GM08714 (cell line): ENCODE results near the gene LMX1B.

Source experiments
- H3K4me3 ChIP-seq: fragments of 200-500 bp; sonication (Bioruptor generic); 2 replicates; pipeline ENCODE4 v1.5.1; 2014; ENCODE audit warnings: mild to moderate bottlenecking, low read length, inconsistent platforms
- ZNF274 ChIP-seq: IDR thresholded peaks from 2 replicates; pipeline ENCODE4 v1.6.1; 2012; ENCODE audit warnings: mild to moderate bottlenecking, low read depth, low read length

Gene LMX1B

DNA sequence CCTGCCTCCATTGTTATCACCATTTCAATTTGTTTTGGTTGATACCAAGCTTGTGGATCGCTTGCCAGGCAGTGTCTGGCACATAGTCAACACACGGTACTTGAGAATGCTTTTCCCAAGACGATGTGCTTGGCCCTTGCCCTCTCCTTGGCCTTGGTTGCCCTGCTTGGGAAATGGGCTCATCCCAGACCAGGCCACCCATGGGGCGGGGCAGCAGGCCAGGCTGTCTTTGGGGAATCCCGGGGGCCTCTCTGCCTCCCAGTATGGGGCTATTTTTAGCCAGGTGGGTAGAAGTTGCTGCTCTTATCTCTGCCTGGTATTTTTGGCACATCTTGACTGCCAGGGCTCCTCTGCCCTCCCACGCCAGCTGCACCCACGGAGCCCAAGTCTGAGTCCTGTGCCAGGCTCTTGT, 49.9 kb downstream of the LMX1B start:
- H3K4me3 ChIP-seq = no peak overlapping the region
- no peak for TF ChIP-seq ZNF274

DNA sequence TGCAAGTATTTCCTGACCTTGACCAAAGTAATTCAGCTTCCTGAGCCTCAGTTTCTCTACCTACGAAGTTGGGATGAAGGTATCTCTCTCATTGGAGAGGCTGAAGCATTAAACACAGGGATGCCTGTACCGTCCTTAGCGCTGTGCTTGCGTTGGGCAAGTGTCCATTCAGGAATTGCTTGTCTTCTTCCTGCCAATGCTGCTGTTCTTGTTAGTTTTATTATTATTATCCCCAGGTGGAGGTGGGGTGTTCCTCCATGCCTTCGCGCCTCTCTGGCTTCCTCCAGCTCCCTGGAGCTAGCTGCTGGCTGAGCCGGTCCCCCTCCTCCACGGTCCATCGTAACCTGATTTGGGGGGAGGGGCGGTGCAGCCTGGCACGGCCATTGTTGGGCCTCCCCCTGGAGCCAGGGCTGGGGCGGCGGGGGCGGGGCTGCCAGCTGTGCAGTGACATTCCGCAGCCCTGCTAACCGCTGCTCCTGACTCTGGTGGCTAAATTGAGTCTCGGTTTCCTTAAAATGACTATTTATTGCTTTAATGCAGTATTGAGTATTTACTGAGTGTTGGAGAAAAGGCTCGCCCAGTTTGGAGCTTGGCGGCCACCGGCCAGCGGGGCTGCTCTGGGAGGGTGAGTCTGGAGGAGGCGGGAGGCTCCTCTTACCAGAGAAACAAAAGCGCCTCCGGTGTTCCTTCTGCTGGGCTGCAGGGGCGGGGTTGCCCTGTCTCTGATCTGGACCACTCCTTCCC, 51.3 kb downstream of the LMX1B start:
- H3K4me3 ChIP-seq = no peak overlapping the region
- no peak for TF ChIP-seq ZNF274

DNA sequence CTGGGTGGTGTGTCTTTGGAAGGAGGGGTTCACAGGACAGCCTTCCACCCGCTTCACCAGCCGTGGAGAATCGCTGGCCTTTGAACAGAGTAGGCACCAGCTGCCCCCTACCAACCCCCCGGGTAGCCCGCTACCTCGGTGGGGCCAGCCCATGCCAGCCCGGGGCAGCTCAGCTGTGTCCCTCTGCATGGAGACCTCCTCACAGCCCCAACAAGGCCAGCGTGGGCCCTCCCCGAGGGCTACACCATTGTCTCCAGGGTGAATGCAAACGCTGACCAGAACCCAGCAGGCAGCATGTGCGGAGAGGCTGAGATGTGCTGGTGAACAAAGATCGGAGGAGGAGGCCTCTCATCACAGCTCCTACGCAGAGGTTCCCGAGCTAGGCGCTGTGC, 51.9 kb downstream of the LMX1B start:
- no peak for TF ChIP-seq ZNF274

DNA sequence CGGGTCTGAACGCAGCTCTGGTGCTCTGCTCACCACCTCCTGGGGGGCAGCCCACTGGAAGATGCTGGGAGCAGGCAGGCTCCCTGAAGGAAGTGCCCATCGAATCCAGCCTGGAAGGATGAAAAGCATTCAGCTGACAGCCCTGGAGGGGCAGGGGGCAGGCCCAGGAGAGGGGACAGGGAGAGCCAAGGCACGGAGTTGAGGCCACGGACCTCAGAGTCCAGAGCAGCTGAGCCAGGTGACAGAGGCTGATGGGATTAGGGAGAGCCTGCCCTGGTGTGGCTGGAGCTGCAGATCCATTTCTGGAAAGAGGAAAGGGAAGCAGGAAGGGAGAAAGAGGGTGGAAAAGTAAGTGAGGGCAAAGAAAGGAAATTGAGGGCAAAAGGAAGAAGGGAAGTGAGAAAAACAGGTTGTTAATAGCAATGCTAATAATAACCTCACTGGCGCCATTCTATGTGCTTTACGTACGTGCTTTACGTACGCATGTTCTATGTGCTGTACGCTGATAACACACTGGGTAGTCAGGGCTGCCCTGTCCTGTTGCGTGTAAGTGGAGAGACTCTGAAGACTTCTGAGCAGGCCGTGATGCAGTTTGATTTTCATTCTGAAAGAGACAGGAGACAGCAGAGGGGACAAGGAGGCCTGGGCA, 52.6 kb downstream of the LMX1B start:
- H3K4me3 ChIP-seq = no peak overlapping the region
- TF ChIP-seq ZNF274 = no peak

More for the DNA sequence above, 51.9 kb downstream of the LMX1B start:
- H3K4me3 ChIP-seq = no peak overlapping the region

DNA sequence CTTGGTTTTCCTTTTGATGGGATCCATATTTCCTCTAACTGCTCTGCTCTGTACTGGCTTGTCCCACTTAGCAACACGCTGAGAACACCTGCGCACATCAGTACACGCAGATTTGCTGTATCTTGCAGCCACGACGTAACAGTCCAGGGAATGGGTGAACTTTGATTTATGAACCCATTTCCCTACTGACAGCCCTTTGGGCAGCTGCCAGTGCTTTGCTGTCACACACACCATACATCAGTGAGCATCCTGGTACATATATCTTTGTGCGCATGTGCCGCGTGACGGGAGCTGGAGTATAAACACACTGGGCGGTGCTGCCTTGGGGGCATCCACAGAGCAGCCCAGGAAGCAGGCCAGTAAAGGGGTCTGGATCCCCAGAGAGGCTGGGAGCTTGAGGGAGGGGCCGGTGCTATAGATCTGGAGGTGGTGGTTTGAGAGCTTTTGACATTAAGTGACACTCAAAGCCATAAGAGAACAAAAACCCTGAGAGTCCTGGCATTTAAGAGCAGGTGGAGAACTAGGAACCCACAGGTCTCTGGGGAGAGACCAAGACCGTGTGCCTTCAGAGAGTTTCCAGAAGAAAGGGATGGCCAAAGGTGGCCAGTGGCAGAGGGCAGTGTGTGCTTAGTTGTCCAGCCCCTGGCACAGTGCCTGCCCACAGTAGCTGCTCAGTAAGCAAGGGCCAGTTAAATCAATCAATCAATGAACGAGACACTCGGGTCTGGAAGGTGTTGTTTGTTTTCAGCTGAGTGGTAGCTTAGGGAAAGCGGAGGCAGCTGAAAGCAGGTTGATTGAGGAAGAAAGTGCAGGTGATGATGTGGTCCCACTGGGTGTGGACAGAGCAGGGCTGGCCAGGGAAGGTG, 53.7 kb downstream of the LMX1B start:
- TF ChIP-seq ZNF274 = no peak
- no peak overlapping the region for H3K4me3 ChIP-seq

DNA sequence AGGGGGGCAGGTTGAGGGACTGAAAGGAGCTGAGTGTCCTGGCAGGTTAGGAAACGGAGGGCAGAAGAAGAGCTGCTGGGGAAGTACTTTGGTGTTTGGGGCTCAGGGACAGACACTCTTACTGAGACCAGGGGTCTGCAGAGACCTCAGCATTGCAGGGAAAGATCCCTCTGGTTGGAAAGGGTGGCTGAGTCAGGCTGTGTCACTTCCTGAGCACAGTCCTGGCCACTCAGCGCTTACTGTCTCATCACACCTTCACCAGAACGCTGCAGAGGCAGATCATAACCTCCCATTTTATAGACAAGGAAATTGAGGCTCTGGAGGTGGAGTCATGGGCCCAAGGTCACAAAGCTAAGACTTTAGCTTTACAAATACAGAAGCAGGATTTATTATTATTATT, 54.3 kb downstream of the LMX1B start:
- no peak overlapping the region for H3K4me3 ChIP-seq
- no peak for TF ChIP-seq ZNF274

DNA sequence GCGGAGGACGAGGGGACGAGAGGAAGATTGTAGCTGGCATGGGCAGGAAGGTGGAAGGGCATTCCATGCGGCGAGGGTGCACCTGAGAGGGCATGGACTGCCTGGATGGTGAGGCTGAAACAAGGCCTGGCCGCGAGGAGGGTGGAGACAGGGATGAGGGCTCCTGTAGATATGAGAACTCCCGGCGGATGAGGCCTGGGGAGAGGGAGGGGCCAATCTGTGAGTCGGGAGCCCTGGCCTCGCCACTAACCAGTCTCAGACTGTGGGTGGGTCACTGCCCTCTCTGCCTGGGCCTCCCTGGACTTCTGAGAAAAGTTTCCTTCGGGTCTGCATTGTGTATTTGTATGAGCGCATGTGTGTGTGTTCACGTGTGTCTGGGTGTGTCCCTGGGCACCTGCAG, 55.4 kb downstream of the LMX1B start:
- no peak for TF ChIP-seq ZNF274
- H3K4me3 ChIP-seq = no peak overlapping the region

DNA sequence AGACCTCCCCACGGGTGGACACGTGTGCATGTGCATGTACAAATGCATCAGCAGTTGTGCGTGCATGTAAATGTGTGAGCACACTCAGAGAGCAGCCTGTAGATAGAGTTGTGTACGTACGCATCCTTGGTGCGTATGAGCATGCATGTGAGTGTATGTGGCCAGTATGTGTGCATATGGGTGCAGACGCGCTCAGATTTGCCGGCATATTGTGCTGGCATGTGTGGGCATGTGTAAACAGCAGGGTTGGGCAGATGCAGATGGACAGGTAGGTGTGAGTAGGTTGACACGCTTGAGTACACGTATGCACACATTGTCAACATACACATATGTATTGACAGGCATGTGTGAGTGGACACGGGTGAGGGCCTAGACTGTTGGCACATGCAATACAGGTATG, 56.5 kb downstream of the LMX1B start:
- TF ChIP-seq ZNF274 = no peak
- no peak overlapping the region for H3K4me3 ChIP-seq

DNA sequence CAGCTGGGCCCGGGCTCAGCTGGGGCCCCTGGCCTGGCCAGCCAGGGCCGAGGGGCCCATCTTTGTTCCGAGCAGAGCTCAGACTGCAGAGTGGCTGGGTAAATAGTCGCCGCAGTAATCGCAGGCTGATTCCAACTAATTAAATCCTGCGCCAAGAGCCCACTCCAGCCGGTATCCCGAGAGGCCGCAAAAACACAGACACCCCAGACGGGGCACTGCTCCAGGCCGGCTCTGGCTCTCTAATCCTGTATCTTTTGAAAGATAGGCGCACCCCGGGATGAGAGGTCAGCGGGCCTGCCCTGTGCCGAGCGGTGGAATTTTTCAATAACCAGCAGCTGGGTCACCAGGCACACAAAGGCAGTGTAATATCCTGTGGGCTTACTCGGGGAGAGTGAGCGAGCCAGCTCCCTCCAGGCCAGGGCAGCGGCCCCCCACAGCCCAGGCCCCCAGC, 57.7 kb downstream of the LMX1B start:
- TF ChIP-seq ZNF274 = no peak
- H3K4me3 ChIP-seq = no peak overlapping the region

DNA sequence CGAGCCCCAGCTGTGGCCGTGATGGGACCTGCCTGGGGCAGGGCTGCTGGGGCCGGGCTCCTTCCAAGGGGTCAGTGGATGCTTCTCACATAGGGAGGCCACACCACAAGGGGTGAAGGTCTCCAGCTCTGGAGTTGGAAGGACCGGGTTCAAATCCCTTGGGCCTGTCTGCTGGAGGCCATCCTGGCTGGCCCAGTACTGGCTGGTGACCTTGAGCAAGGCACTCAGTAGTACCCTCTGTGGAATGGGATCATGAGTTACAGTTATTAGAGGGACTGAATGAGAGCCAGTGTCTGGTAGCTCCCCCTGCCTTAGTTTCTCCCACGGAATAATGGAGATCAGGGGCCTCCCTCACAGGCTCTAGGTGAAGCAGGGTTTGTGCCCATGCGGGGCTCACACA, 58.3 kb downstream of the LMX1B start:
- no peak for TF ChIP-seq ZNF274
- no peak overlapping the region for H3K4me3 ChIP-seq

DNA sequence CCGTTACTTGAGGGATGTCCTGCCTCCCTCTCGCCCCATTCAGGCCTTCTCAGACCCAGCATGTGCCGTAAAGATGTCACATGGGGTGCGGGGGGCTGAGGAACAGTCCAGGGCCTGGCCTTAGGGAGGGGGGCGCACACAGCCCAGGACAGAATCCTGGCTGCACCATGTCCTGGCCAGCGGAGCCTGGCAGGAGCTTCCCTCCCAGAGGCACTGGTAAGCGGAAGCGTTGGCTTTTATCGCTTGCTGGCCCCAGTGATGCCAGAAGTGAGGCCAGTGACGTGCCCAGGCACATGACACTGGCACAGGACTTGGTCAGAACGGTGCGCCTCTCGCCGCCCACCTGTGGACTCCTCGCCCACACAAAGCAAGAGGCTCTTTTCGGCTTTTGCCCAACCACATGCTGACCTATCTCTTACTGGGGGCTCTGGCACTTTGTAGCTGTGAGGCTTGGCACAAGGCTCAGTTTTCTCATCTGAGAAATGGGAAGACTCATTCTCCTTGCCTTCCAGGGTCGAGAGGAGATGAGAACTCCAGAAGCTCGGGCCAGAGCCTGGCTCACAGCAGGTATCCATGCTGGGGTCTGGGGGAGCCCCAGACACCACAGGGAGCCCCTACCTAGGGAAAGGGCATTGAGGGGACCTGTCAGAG, 59.0 kb downstream of the LMX1B start:
- no peak for TF ChIP-seq ZNF274
- no peak overlapping the region for H3K4me3 ChIP-seq

DNA sequence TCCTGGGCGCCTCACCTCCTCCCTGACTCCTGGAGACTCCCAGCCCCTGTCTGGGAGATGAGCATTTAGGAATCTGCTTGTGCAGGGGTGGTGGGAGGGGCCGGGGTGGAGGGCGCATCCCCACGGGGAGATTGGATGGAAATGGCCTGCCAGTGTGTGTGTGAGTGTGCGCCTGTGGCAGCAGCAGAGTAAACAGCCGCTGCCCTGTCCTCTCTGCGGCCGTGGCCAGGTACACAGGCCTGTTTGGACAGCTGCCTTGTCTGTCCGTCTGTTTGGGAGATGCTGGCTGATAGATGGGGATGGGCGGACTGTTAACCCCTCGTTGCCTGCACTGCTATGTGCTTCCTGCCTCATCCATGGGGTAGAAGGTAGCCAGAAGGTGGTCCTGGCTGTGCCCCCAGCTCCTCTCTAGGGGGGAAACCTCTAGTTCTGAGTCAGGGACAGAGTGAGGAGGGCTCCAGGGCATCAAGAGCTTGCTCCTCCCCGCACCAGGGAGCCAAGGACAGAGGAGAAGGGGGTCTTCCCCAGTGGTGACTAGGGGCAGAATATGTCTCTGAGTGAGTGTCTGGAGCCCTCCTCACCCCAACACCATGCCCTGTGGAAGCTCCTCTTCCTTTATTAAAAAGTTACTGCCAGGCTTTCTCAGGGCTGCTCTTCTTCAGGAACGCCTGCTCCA, 60.1 kb downstream of the LMX1B start:
- no peak for TF ChIP-seq ZNF274
- H3K4me3 ChIP-seq = no peak overlapping the region

DNA sequence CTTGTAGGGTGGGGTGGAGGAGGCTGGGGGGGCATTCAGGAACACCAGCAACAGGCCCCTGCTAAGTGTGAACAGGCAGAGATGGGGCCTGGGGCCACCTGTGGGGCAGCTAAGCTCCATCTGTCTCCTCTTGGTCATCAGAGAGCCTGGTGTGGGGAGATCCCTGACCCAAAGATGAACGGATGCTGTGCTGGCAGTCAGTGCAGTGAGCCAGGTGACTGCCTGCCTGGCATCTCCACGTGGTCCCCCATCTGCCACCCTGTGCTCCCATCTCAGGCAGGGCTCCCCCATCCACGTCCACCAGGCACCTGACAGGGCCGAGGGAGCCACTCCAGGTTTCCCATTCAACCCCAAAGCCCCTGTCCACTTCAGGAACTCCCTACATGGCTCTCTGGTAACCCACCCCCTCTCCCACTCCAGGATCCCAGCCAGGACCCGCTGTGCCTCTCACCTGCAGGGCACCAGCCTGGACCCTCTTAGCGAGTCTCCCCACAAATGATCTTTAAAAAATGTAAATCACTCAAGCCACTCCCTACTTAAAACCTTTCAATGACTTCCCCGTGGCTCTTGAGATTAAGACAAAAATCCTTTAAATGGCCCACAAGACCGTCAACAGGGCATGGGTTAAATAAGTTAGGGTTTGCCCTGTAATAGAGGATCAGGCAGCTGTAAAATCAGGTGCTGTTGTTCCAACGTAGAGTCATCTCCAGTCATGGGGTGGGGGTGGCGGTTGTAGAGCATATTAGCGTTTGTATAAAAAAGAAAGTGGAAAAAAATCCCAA, 60.8 kb downstream of the LMX1B start:
- no peak overlapping the region for H3K4me3 ChIP-seq
- TF ChIP-seq ZNF274 = no peak
